Aorta (tissue), 5 donors: ENCODE results near the gene SLC15A3. TPM values are rescaled to one million over a fixed set of nuclear protein-coding genes. Genes with fewer than 3 reads are reported as not detected.

ENCODE experiments used
- ATAC-seq: fragments of 200-7000 bp; cut with Tn5 transposase; one replicate; pipeline ENCODE4 v1.9.1; 2022; ENCODE audit warnings: moderate library complexity; ENCODE audit not compliant: low FRiP score
- DNase-seq, 2 donors: peaks; one replicate each; pipeline ENCODE4 v3.0.0-alpha.2; 2020
- H3K27ac ChIP-seq, 2 donors: one replicate each; pipeline ENCODE4 v1.5.1; 2013; ENCODE audit warnings: low read length in 2 of 2, mild to moderate bottlenecking in 2 of 2, moderate library complexity in 2 of 2, control low read depth in 1 of 2, inconsistent platforms in 1 of 2, low read depth in 1 of 2
- H3K27me3 ChIP-seq, 2 donors: one replicate each; pipeline ENCODE4 v1.6.1; 2013; ENCODE audit warnings: control low read depth in 1 of 2, low read length in 1 of 2, mild to moderate bottlenecking in 1 of 2, moderate library complexity in 1 of 2; ENCODE audit not compliant: insufficient read depth in 2 of 2, control insufficient read depth in 1 of 2
- H3K36me3 ChIP-seq, 2 donors: one replicate each; pipeline ENCODE4 v1.6.1; 2013; ENCODE audit warnings: control low read depth in 1 of 2, low read length in 1 of 2, mild to moderate bottlenecking in 1 of 2; ENCODE audit not compliant: insufficient read depth in 2 of 2, control insufficient read depth in 1 of 2
- H3K4me1 ChIP-seq, 2 donors: one replicate each; pipeline ENCODE4 v1.6.1; 2013; ENCODE audit warnings: low read length in 2 of 2, control low read depth in 1 of 2, mild to moderate bottlenecking in 1 of 2, moderate library complexity in 1 of 2; ENCODE audit not compliant: insufficient read depth in 2 of 2, control insufficient read depth in 1 of 2
- H3K4me3 ChIP-seq, 2 donors: one replicate each; pipeline ENCODE4 v1.5.1; 2013; ENCODE audit warnings: low read length in 2 of 2, control low read depth in 1 of 2, mild to moderate bottlenecking in 1 of 2
- H3K9me3 ChIP-seq: one replicate; pipeline ENCODE4 v1.6.1; 2013; ENCODE audit warnings: mild to moderate bottlenecking, low read length; ENCODE audit not compliant: control insufficient read depth
- WGBS, 2 donors: extraction: QIAGEN DNeasy Blood & Tissue Kit; methylation state at CpG; one replicate each; pipeline ENCODE4 v1.1.7; 2013; 5-methylcytosine and 5-hydroxymethylcytosine counted together
- intact Hi-C, 2 donors: fragments of 100-400 bp; cut with DNase I; formaldehyde crosslinking; loops; one replicate each; pipeline versions ENCODE4 v1.14.2 to v1.15.0; 2022
- polyA plus RNA-seq, 2 donors: library from polyadenylated mRNA; stranded (reverse); fragments of 200-250 nt; gene quantifications; one replicate each; pipeline ENCODE4 v1.2.3, GENCODE V29; 2013
- total RNA-seq, 2 donors: library from RNA; stranded (reverse); fragmentation: NEBNext Ultra II Directional; extraction: Animal tissue kit (Norgen Biotek cat#: 25700); gene quantifications; one replicate each; pipeline ENCODE4 v1.2.1, GENCODE V29; 2021
- donor health status: healthy with polysubstance abuse.
- donor health status: Bipolar disorder and iron deficiency.
- donor health status: DM: no; HTN: no; CAD: no.
- donor health status: DM: no; HTN: no; CAD: no.
- donor health status: DM: yes; HTN: yes; CAD: no.

SLC15A3 gene
- total and polyA plus RNA-seq, 4 donors = 21.2 to 47.8 (median 35.9) TPM

DNA sequence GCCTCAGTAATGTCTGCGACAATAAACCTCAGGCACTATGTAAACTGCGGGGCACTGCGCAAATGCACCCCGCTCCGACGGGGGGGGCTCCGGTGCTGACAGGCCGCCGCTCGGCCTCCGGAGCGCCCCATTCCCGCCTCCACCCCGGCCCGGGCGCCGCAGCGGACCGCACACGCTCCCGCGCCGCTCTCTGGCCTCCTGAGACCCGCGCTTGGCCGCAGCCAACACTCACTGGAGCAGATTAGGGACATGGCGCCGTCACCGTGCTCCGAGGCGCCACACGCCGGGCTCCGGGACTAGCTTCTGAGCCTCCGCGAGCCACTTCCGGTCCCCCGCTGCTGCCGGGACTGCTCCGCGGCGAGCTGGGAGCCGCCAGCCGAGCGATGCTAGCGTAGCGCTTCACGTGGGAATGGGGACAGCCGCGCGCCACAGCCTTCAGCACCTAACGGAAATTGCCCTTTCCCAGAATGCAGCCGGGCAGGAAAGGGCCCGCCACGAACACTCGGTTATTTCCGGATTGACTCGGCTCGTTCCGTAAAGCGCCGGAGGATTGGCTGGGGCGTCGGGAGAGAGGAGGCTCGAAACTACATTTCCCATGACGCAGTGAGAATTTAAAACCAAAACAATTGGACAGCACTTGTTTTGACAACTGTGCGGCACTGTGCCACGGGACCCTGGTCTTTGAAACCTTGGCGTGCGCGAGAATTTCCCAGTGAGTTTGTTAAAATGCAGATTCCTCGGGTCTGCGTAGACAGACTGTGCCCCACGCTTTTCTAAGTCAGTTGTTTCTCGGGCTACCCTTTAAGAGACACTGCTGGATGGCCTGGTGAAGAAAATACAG, 45.6 kb downstream of the SLC15A3 start, which contains the start of gene PRPF19:
TSS of gene PRPF19 (minus strand) at position 454 of the 841 bp plus-strand sequence. CDS start at position 251, 203 bp downstream.
- H3K4me3 ChIP-seq = peak within 1 kb of the TSS; percentile 93
- intact Hi-C loops = loop anchor here (5.0 kb wide), 1 partner anchor 64 kb away; the partner anchor contains the start of gene CCDC86 (in 2 of the 2)
- no peaks in the 10 kb centered on the region for H3K4me1 ChIP-seq
- WGBS, 2 donors = 0 to 1% methylated on average over 69 to 75 of the region's 75 CpGs
- ATAC-seq = peak; percentile 98
- DNase-seq = peak; percentile 98 to 99
- no peaks in the 10 kb centered on the region for H3K9me3 ChIP-seq
- H3K27ac ChIP-seq = peak within 1 kb of the TSS; percentile 80 to 93
- H3K27me3 ChIP-seq = no peaks in the 10 kb centered on the region
- H3K36me3 ChIP-seq = peaks cover 0 to 1% of the 10 kb centered on the region in 2 donors

DNA sequence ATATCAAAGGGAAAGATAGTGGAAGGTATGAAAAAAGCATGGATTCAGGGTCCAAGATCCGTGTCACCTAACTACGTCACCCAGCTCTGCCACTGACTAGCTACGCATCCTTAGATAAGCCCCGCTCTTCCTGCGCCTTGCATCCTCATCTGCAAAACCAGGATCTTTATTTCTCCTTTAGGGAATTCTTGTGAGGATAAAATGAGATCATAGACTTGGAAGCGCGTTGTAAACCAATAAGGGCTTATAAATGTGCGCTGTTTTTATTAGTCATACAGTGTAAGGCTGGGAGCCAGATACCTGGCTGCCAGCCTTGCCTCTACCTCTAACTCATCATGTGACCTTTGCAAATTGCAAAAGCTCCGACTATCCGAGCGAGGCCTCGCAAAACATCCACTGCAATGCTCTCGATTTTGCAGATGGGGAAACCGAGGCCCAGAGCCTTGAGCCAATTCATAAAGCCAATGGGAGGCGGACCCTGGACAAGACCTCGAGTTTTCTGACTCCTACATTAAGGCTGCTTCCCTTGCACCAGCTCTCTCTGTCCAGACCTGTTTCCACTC, 46.3 kb downstream of the SLC15A3 start:
- Histone ChIP-seq H3K4me3 (peak overlapping the region; percentile 93), H3K27me3 (no peaks in the 10 kb centered on the region), H3K36me3 (peaks cover 0 to 1% of the 10 kb centered on the region in 2 donors), H3K9me3 (no peaks in the 10 kb centered on the region), H3K4me1 (no peaks in the 10 kb centered on the region), H3K27ac (peak overlapping the region; percentile 80 to 93)
- ATAC-seq = no peak
- DNase-seq = no peak
- 7 to 8% methylated on average over 16 of the region's 16 CpGs for WGBS, 2 donors
- intact Hi-C loops = loop anchor here (5.0 kb wide), 1 partner anchor 63 kb away; the partner anchor contains the start of gene CCDC86 (in 2 of the 2)

DNA sequence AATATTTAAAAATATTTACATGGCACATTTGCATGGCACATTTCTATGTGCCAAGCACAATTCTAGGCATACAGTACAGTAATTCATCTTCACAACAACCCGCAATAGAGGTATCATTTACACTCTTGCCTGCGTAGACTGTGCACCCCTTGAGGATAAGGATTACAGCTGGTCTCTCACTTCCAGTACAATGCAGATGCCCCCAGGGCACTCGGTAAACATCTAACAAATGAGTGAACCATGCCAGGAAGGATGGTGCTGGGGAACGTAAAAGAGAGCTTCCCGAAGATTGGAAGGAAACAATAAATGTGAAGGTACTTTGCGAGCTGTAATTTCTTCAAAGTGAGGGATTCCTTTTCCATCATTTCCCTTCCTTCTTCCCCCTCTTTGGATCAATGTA, 46.9 kb downstream of the SLC15A3 start:
- Histone ChIP-seq H3K27ac (no peak overlapping the region), H3K36me3 (peaks cover 3 to 4% of the 10 kb centered on the region in 2 donors), H3K4me1 (no peaks in the 10 kb centered on the region), H3K27me3 (no peaks in the 10 kb centered on the region), H3K9me3 (no peaks in the 10 kb centered on the region), H3K4me3 (no peak overlapping the region)
- no peak for ATAC-seq
- intact Hi-C loops = loop anchor here (5.0 kb wide), 1 partner anchor 63 kb away; the partner anchor contains the start of gene CCDC86 (in 2 of the 2)
- no peak for DNase-seq
- WGBS, 2 donors = 54 to 55% methylated on average over 6 of the region's 6 CpGs

DNA sequence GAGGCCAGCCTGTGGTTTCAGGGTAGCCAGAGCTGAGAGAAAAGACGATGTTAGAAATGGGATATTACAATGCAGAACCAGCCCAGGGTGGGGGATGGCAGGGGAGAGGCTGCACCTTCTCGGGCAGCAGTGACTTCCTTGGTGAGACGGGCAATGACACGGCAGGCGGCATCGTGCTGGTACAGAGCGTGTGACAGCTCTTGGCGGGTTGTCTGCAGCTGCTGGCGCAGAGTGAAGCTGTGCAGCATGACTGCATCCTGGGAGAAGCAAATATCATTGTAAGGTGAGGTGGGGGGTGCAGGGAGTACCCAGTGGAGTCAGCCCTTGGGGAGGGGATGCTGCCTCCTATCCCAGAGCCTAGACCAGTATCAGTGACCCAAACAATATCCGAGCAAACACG, 49.4 kb downstream of the SLC15A3 start:
- no peak overlapping the region for H3K27ac ChIP-seq
- H3K4me3 ChIP-seq = no peak overlapping the region
- no peaks in the 10 kb centered on the region for H3K9me3 ChIP-seq
- H3K4me1 ChIP-seq = no peaks in the 10 kb centered on the region
- no peak for DNase-seq
- peaks cover 4 to 13% of the 10 kb centered on the region in 2 donors for H3K36me3 ChIP-seq
- no peak for ATAC-seq
- H3K27me3 ChIP-seq = no peaks in the 10 kb centered on the region
- 84 to 86% methylated on average over 11 of the region's 11 CpGs for WGBS, 2 donors
- intact Hi-C loops = loop anchor here in 1 of 2 donors (5.0 kb wide), 1 partner anchor 125 kb away; no protein-coding TSS in a partner anchor

DNA sequence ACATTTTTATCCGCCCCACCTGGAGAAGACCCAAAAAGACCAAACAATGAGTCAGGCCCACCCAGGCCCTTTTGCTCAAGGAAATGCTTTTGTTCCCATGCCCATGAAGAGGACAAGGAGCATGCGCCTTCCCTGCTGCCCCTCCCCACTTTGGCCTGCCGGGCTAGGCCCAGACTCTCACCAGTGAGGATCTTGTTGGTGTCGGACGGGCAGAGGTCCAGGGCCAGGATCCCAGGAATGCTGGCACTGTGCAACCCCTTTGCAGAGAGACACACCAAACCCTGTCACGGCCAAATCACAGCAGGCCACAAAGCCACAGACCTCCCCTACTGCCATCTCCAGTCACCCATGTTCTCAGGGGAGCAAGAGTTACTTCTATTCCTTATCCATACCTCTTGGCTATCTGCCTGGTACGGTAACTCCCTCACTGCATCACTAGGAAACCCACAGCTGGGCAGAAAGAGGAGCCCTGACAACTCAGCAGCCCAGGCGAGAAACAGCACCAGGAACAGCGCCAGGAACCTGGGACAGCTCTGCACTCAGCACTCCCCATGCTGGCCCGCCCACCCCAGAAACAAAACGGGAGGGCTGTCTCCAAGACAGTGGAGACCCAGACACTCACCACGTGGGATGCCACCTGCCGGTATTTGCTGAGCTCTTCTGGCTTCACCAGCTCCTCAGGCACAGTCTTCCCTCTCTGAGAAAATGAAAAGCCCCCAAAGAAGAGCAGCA, 51.1 kb downstream of the SLC15A3 start:
- Histone ChIP-seq H3K27me3 (no peaks in the 10 kb centered on the region), H3K9me3 (no peaks in the 10 kb centered on the region), H3K36me3 (peaks cover 6 to 20% of the 10 kb centered on the region in 2 donors), H3K27ac (no peak overlapping the region), H3K4me3 (no peak overlapping the region), H3K4me1 (no peaks in the 10 kb centered on the region)
- intact Hi-C loops = loop anchor here in 1 of 2 donors (5.0 kb wide), 1 partner anchor 124 kb away; no protein-coding TSS in a partner anchor
- 67 to 71% methylated on average over 13 of the region's 13 CpGs for WGBS, 2 donors
- no peak for DNase-seq
- ATAC-seq = no peak

DNA sequence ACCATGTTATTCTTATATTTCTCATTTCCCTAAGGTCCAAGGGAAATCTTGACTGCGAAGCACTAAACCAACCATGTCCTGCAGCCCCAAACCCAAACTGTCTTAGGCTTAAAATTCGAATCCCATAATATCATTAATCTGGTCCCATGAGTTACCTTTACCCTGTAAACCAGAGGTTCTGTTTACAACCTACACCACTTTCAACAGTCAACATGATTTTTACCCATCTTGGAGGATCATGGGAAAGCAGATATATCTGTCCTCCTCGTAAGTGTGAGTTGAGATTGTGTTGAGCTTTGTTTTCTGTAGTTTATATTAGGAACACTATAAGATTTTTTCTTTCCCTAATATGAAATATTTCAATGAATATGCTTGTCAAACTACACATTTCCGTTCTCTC, 52.0 kb downstream of the SLC15A3 start:
- H3K36me3 ChIP-seq = peaks cover 6 to 20% of the 10 kb centered on the region in 2 donors

DNA sequence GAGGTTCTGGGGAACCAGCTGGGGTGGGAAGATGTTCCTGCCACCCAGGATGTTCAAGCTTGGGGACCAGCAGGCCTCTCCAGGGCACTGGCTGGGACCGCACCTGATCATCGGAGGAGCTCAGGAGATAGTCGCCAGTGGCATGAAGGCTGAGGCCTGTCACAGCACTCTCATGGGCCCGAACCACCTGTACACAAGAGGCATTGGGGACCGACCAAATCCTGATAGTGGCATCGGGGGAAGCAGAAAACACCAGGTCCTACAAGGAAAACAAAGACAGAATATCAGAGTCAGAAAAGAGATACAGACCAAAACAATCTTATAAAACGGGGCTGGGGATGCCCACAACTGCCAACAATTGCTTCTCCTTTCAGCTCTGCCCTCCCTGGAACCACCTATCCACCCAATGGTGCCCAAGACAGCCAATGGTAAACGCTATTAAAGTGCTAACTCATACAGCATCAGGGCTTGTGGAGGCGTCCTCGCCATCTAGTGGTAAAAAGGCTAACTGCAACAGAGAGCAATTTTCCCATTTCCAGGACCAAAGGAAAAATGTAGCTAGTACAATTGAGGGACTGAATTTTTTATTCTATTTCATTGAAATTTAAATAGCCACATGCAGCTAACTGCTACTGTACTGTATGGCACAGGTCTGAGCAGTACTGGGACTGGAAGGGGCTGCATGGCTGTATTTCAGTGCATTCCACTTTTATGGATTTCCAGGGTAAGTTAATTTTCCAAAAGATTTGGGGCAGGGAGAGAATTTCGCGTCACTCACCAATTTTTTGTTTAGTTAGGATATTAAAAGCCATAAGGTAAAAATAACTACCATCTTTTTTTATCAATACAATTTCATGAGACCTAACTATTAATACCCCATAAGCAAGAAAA, 52.7 kb downstream of the SLC15A3 start:
- no peak for DNase-seq
- H3K36me3 ChIP-seq = peaks cover 6 to 20% of the 10 kb centered on the region in 2 donors
- intact Hi-C loops = loop anchor here (1.0 to 5.0 kb wide), 2 partner anchors 68 to 122 kb away; no protein-coding TSS in a partner anchor

More for the DNA sequence above, 52.0 kb downstream of the SLC15A3 start:
- Histone ChIP-seq H3K27ac (no peak overlapping the region), H3K4me3 (no peak overlapping the region), H3K27me3 (no peaks in the 10 kb centered on the region), H3K4me1 (no peaks in the 10 kb centered on the region), H3K9me3 (no peaks in the 10 kb centered on the region)
- WGBS, 2 donors = 70 to 77% methylated on average over 4 of the region's 4 CpGs
- ATAC-seq (no peak), DNase-seq (no peak)
- intact Hi-C loops = loop anchor here (1.0 to 5.0 kb wide), 2 partner anchors 69 to 123 kb away; no protein-coding TSS in a partner anchor

More for the DNA sequence above, 52.7 kb downstream of the SLC15A3 start:
- 58 to 61% methylated on average over 12 of the region's 12 CpGs for WGBS, 2 donors
- Histone ChIP-seq H3K9me3 (no peaks in the 10 kb centered on the region), H3K4me1 (no peaks in the 10 kb centered on the region), H3K4me3 (no peak overlapping the region), H3K27me3 (no peaks in the 10 kb centered on the region), H3K27ac (no peak overlapping the region)
- peak; percentile 82 for ATAC-seq
